Measurements from ENCODE around the gene GFRA1. TPM values are rescaled to one million over a fixed set of nuclear protein-coding genes. Genes with fewer than 3 reads are reported as not detected.

Gene GFRA1
- total and polyA plus RNA-seq, 2 of the 4 experiments (the other 2 are of a cell fraction) = 9.1 to 9.3 TPM

DNA sequence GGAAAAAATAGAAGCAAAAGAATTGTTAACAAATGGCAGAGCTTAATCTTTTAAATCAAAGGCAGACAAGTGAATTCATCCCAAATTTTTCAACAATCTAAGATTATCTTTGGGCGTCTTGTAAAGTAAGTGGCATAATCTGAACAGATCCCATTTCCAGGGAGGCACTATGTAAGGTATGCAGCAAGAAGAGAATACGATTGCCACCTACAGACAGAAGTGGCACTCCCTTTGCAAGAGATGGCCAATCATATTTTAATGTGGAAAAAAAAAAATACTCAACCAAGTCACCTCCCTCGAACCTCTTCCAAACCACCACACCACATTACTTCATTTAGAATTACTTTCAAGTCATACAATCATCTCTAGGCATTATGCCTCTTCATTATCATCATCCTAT, 4.0 kb downstream of the GFRA1 start:
- dilution Hi-C loops (cut with HindIII; ENCODE audit: low sequenced_read_pairs, unreplicated experiment) (no loop called here), intact Hi-C loops (cut with micrococcal nuclease) (no loop called here), in situ Hi-C loops (cut with MboI; ENCODE audit: low sequenced_read_pairs) (no loop called here)
- ATAC-seq (ENCODE audit: low read depth) = no peak
- Histone ChIP-seq H4K91ac (ENCODE audit: insufficient read depth, low read depth, low read length) (no peak overlapping the region), H2AK9ac (replicated peaks; ENCODE audit: low read depth, low read length, poor library complexity) (no peak overlapping the region), H3K36me3 (ENCODE audit: control insufficient read depth, insufficient read depth, low read length) (no peaks in the 10 kb centered on the region), H2BK15ac (ENCODE audit: low read depth, low read length) (no peak overlapping the region), H2BK20ac (ENCODE audit: low read depth, low read length) (no peak overlapping the region), H3K56ac (ENCODE audit: extremely low read depth, insufficient read depth, low read length) (no peak overlapping the region), H2BK5ac (ENCODE audit: low read depth, low read length, poor library complexity, severe bottlenecking) (no peak overlapping the region), H3K27ac (ENCODE audit: insufficient read depth, low read length) (no peak overlapping the region), H3K9me3 (ENCODE audit: control insufficient read depth, insufficient read depth, low read length) (no peaks in the 10 kb centered on the region), H3K18ac (ENCODE audit: low read depth, low read length) (no peak overlapping the region), H2AK5ac (ENCODE audit: low read depth, low read length) (no peak overlapping the region), H3K4ac (ENCODE audit: low read depth, low read length) (no peak overlapping the region), H4K5ac (ENCODE audit: low read depth, low read length) (no peak overlapping the region), H2AFZ (replicated peaks; ENCODE audit: low read length, poor library complexity) (no peak overlapping the region), H2BK120ac (ENCODE audit: low read depth, low read length) (no peak overlapping the region), H4K8ac (ENCODE audit: low read depth in 2 of 2, low read length in 2 of 2) (no peak overlapping the region), H3K4me2 (ENCODE audit: low read depth, low read length) (no peak overlapping the region), H3K9ac (ENCODE audit: low read depth, low read length) (no peak overlapping the region), H3K27me3 (ENCODE audit: control insufficient read depth, insufficient read depth, low read length) (peaks cover 41% of the 10 kb centered on the region), H4K20me1 (ENCODE audit: insufficient read depth, low read length) (no peaks in the 10 kb centered on the region), H3K79me1 (ENCODE audit: low read depth in 1 of 2, low read length in 2 of 2) (no peaks in the 10 kb centered on the region), H3K4me3 (ENCODE audit: insufficient read depth, low read depth, low read length) (no peak overlapping the region), H3K4me1 (ENCODE audit: control insufficient read depth, insufficient read depth, low read length) (no peaks in the 10 kb centered on the region; the same call in 1 of the 2 replicates), H3K9me1 (ENCODE audit: insufficient read depth, low read length) (no peaks in the 10 kb centered on the region), H3K23ac (ENCODE audit: low read depth, low read length) (no peak overlapping the region), H3K14ac (replicated peaks; ENCODE audit: low read depth, low read length) (no peak overlapping the region)
- no peak for TF ChIP-seq USF2 (IDR thresholded peaks at IDR 0.05; ENCODE audit: low read depth, low read length)
- no peak for TF ChIP-seq NFE2L2 (IDR thresholded peaks at IDR 0.05; ENCODE audit: low read depth, low read length)
- TF ChIP-seq BHLHE40 (IDR thresholded peaks at IDR 0.05; ENCODE audit: low read depth, low read length) = no peak
- TF ChIP-seq RFX5 (IDR thresholded peaks at IDR 0.05; ENCODE audit: low read depth, low read length) = no peak
- TF ChIP-seq RCOR1 (IDR thresholded peaks at IDR 0.05; ENCODE audit: insufficient replicate concordance, low read length) = no peak
- TF ChIP-seq, protein P1, sequence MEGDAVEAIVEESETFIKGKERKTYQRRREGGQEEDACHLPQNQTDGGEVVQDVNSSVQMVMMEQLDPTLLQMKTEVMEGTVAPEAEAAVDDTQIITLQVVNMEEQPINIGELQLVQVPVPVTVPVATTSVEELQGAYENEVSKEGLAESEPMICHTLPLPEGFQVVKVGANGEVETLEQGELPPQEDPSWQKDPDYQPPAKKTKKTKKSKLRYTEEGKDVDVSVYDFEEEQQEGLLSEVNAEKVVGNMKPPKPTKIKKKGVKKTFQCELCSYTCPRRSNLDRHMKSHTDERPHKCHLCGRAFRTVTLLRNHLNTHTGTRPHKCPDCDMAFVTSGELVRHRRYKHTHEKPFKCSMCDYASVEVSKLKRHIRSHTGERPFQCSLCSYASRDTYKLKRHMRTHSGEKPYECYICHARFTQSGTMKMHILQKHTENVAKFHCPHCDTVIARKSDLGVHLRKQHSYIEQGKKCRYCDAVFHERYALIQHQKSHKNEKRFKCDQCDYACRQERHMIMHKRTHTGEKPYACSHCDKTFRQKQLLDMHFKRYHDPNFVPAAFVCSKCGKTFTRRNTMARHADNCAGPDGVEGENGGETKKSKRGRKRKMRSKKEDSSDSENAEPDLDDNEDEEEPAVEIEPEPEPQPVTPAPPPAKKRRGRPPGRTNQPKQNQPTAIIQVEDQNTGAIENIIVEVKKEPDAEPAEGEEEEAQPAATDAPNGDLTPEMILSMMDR (conservative IDR thresholded peaks at IDR 0.05; ENCODE audit: low read depth, low read length) = no peak
- TF ChIP-seq CHD1 (IDR thresholded peaks at IDR 0.05; ENCODE audit: low read depth, low read length) = no peak
- TF ChIP-seq ELK1 (IDR thresholded peaks at IDR 0.05; ENCODE audit: borderline replicate concordance, low read depth, low read length) = no peak
- ChIA-PET CTCF (no interaction called here), POLR2A (ENCODE audit: unreplicated experiment) (no interaction called here)
- no CpG with 5 or more reads among the region's 3 CpGs for WGBS, 2 experiments (ENCODE audit: extremely low coverage in 2 of 2, insufficient read length in 1 of 2)
- no TSS peak for BruUV-seq (replicated peaks)
- DNase-seq = no peak
